GM23338 (cell line): ENCODE data around the gene SPCS1.

Experiments
- CREB1 ChIP-seq: fragments of 250-450 bp; sonication (Bioruptor Pico); IDR thresholded peaks from 2 replicates; pipeline ENCODE4 v1.5.0; 2020; ENCODE audit warnings: low read depth, mild to moderate bottlenecking, moderate library complexity
- EZH2 ChIP-seq: fragments of 200-600 bp; sonication (generic); IDR thresholded peaks from one replicate; pipeline ENCODE4 v1.8.0; 2017; ENCODE audit warnings: antibody characterized with exemption, mild to moderate bottlenecking, low read depth; ENCODE audit not compliant: unreplicated experiment
- EZH2phosphoT487 ChIP-seq: fragments of 200-600 bp; sonication (generic); IDR thresholded peaks from one replicate; pipeline ENCODE4 v1.8.1; 2018; ENCODE audit warnings: antibody characterized with exemption; ENCODE audit not compliant: unreplicated experiment
- JUNB ChIP-seq: IDR thresholded peaks from one replicate; pipeline ENCODE4 v1.6.1; 2016; ENCODE audit warnings: antibody characterized with exemption; ENCODE audit not compliant: unreplicated experiment
- NANOG ChIP-seq: IDR thresholded peaks from 2 replicates; pipeline ENCODE4 v1.6.1; 2016; ENCODE audit warnings: antibody characterized with exemption, borderline replicate concordance
- POLR2AphosphoS5 ChIP-seq: IDR thresholded peaks from 2 replicates; pipeline ENCODE4 v1.6.1; 2016; ENCODE audit warnings: antibody characterized with exemption, low read depth
- STAT1 ChIP-seq: IDR thresholded peaks from one replicate; pipeline ENCODE4 v1.6.1; 2016; ENCODE audit warnings: antibody characterized with exemption; ENCODE audit not compliant: unreplicated experiment
- ZNF114 ChIP-seq: fragments of 250-450 bp; sonication (Bioruptor Pico); IDR thresholded peaks from 2 replicates; pipeline ENCODE4 v1.5.0; 2020; ENCODE audit warnings: mild to moderate bottlenecking, moderate library complexity
- ZNF331 ChIP-seq: fragments of 250-450 bp; sonication (Bioruptor Pico); IDR thresholded peaks from 2 replicates; pipeline ENCODE4 v1.5.0; 2020; ENCODE audit warnings: low read depth, mild to moderate bottlenecking, moderate library complexity
- ZNF462 ChIP-seq: fragments of 250-450 bp; sonication (Bioruptor Pico); IDR thresholded peaks from 2 replicates; pipeline ENCODE4 v1.5.0; 2020; ENCODE audit warnings: mild to moderate bottlenecking, moderate library complexity
- TF ChIP-seq, protein P1 (sequence below), 2 experiments: fragments of 200-600 bp in 1 of 2; sonication (generic) in 1 of 2; conservative IDR thresholded peaks; 2 replicates each; pipeline versions ENCODE4 v1.5.1 to v1.6.1; 2016 to 2017; ENCODE audit warnings: antibody characterized with exemption in 2 of 2, low read depth in 2 of 2, mild to moderate bottlenecking in 2 of 2, moderate library complexity in 1 of 2
- TF ChIP-seq, protein P2 (sequence below): IDR thresholded peaks from one replicate; pipeline ENCODE4 v1.6.1; 2018; ENCODE audit warnings: antibody characterized with exemption; ENCODE audit not compliant: unreplicated experiment
- TF ChIP-seq, protein P3 (sequence below): IDR thresholded peaks from 2 replicates; pipeline ENCODE4 v1.6.1; 2016; ENCODE audit warnings: antibody characterized with exemption

GRCh38 chr3:52688266-52688665 is 17.6 kb upstream of the SPCS1 start:
- TF ChIP-seq EZH2phosphoT487 (no peak), EZH2 (no peak), POLR2AphosphoS5 (no peak), STAT1 (no peak), CREB1 (no peak), ZNF114 (CRISPR knock-in tag) (no peak), JUNB (no peak), NANOG (no peak), ZNF331 (CRISPR knock-in tag) (no peak), ZNF462 (CRISPR knock-in tag) (no peak)
- TF ChIP-seq, protein P1, sequence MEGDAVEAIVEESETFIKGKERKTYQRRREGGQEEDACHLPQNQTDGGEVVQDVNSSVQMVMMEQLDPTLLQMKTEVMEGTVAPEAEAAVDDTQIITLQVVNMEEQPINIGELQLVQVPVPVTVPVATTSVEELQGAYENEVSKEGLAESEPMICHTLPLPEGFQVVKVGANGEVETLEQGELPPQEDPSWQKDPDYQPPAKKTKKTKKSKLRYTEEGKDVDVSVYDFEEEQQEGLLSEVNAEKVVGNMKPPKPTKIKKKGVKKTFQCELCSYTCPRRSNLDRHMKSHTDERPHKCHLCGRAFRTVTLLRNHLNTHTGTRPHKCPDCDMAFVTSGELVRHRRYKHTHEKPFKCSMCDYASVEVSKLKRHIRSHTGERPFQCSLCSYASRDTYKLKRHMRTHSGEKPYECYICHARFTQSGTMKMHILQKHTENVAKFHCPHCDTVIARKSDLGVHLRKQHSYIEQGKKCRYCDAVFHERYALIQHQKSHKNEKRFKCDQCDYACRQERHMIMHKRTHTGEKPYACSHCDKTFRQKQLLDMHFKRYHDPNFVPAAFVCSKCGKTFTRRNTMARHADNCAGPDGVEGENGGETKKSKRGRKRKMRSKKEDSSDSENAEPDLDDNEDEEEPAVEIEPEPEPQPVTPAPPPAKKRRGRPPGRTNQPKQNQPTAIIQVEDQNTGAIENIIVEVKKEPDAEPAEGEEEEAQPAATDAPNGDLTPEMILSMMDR (conservative IDR thresholded peaks at IDR 0.05; ENCODE audit: low read depth in 2 of 2), result no peak
- TF ChIP-seq, protein P2, sequence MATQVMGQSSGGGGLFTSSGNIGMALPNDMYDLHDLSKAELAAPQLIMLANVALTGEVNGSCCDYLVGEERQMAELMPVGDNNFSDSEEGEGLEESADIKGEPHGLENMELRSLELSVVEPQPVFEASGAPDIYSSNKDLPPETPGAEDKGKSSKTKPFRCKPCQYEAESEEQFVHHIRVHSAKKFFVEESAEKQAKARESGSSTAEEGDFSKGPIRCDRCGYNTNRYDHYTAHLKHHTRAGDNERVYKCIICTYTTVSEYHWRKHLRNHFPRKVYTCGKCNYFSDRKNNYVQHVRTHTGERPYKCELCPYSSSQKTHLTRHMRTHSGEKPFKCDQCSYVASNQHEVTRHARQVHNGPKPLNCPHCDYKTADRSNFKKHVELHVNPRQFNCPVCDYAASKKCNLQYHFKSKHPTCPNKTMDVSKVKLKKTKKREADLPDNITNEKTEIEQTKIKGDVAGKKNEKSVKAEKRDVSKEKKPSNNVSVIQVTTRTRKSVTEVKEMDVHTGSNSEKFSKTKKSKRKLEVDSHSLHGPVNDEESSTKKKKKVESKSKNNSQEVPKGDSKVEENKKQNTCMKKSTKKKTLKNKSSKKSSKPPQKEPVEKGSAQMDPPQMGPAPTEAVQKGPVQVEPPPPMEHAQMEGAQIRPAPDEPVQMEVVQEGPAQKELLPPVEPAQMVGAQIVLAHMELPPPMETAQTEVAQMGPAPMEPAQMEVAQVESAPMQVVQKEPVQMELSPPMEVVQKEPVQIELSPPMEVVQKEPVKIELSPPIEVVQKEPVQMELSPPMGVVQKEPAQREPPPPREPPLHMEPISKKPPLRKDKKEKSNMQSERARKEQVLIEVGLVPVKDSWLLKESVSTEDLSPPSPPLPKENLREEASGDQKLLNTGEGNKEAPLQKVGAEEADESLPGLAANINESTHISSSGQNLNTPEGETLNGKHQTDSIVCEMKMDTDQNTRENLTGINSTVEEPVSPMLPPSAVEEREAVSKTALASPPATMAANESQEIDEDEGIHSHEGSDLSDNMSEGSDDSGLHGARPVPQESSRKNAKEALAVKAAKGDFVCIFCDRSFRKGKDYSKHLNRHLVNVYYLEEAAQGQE, result no peak
- TF ChIP-seq, protein P3, sequence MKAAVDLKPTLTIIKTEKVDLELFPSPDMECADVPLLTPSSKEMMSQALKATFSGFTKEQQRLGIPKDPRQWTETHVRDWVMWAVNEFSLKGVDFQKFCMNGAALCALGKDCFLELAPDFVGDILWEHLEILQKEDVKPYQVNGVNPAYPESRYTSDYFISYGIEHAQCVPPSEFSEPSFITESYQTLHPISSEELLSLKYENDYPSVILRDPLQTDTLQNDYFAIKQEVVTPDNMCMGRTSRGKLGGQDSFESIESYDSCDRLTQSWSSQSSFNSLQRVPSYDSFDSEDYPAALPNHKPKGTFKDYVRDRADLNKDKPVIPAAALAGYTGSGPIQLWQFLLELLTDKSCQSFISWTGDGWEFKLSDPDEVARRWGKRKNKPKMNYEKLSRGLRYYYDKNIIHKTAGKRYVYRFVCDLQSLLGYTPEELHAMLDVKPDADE, result no peak
